ENCODE results near the gene WDR62.
A peak's percentile ranks its signal among the peaks of the same experiment; 100 is the strongest.
"Not testable (repeated sequence)": the region's sequence is repeated elsewhere in the genome, so short reads cannot be mapped to it uniquely, and the experiment has no call there.

Gene WDR62

GRCh38 chr19:36026091-36026876 lies 28.4 kb upstream of the WDR62 start:
- H3K9me3 Mint-ChIP-seq, result no peaks in the 10 kb centered on the region
- no peak for DNase-seq
- no peak overlapping the region for H3K4me3 Mint-ChIP-seq
- no peak overlapping the region for H3K27ac Mint-ChIP-seq
- no peaks in the 10 kb centered on the region for H3K4me1 Mint-ChIP-seq
- peaks cover 33 to 41% of the 10 kb centered on the region in 2 donors for H3K36me3 Mint-ChIP-seq
- ATAC-seq (replicated peaks), result no peak
- no peaks in the 10 kb centered on the region for H3K27me3 Mint-ChIP-seq

GRCh38 chr19:36027696-36028095 lies 27.0 kb upstream of the WDR62 start:
- Mint-ChIP-seq H3K4me3 (no peak overlapping the region), H3K36me3 (peaks cover 35 to 42% of the 10 kb centered on the region in 2 donors), H3K27ac (no peak overlapping the region), H3K9me3 (no peaks in the 10 kb centered on the region), H3K27me3 (peaks cover 0 to 9% of the 10 kb centered on the region in 2 donors), H3K4me1 (peaks cover 2 to 6% of the 10 kb centered on the region in 2 donors)
- DNase-seq (no peak), ATAC-seq (replicated peaks) (no peak)

GRCh38 chr19:36028313-36029041 lies 26.2 kb upstream of the WDR62 start:
- Mint-ChIP-seq H3K4me3 (no peak overlapping the region), H3K36me3 (peaks cover 30 to 37% of the 10 kb centered on the region in 2 donors), H3K4me1 (peaks cover 2 to 10% of the 10 kb centered on the region in 2 donors), H3K27ac (no peak overlapping the region), H3K27me3 (peaks cover 1 to 11% of the 10 kb centered on the region in 2 donors), H3K9me3 (no peaks in the 10 kb centered on the region)
- DNase-seq, result no peak
- no peak for ATAC-seq (replicated peaks)

GRCh38 chr19:36030264-36031148 lies 24.2 kb upstream of the WDR62 start:
- no peaks in the 10 kb centered on the region for H3K9me3 Mint-ChIP-seq
- no peak overlapping the region for H3K27ac Mint-ChIP-seq
- peaks cover 4 to 13% of the 10 kb centered on the region in 2 donors for H3K4me1 Mint-ChIP-seq
- DNase-seq (no peak), ATAC-seq (replicated peaks) (peak in 1 of 2 donors; percentile 33)
- peaks cover 8 to 11% of the 10 kb centered on the region in 2 donors for H3K27me3 Mint-ChIP-seq
- peaks cover 38 to 41% of the 10 kb centered on the region in 2 donors for H3K36me3 Mint-ChIP-seq
- no peak overlapping the region for H3K4me3 Mint-ChIP-seq

GRCh38 chr19:36031308-36031707 lies 23.4 kb upstream of the WDR62 start:
- peaks cover 8 to 11% of the 10 kb centered on the region in 2 donors for H3K27me3 Mint-ChIP-seq
- DNase-seq, result no peak
- H3K4me1 Mint-ChIP-seq, result peaks cover 4 to 14% of the 10 kb centered on the region in 2 donors
- no peak overlapping the region for H3K4me3 Mint-ChIP-seq
- no peak overlapping the region for H3K27ac Mint-ChIP-seq
- no peaks in the 10 kb centered on the region for H3K9me3 Mint-ChIP-seq
- no peak for ATAC-seq (replicated peaks)
- peaks cover 40 to 41% of the 10 kb centered on the region in 2 donors for H3K36me3 Mint-ChIP-seq

GRCh38 chr19:36032251-36033104 lies 22.2 kb upstream of the WDR62 start, which contains the start of gene CLIP3:
Gene CLIP3, minus strand, starts transcription at chr19:36032873. Its CDS starts 516 bp downstream, at chr19:36032357.
- Mint-ChIP-seq H3K4me3 (peak within 1 kb of the TSS; percentile 45 to 62), H3K27me3 (peaks cover 8 to 11% of the 10 kb centered on the region in 2 donors), H3K36me3 (peaks cover 45 to 47% of the 10 kb centered on the region in 2 donors), H3K4me1 (peaks cover 7 to 14% of the 10 kb centered on the region in 2 donors), H3K27ac (peak within 1 kb of the TSS; percentile 70), H3K9me3 (no peaks in the 10 kb centered on the region)
- DNase-seq (no peak), ATAC-seq (replicated peaks) (peak; percentile 39 to 44)

- H3K9me3 Mint-ChIP-seq, result no peaks in the 10 kb centered on the region
- H3K4me3 Mint-ChIP-seq, result no peak overlapping the region
- H3K27me3 Mint-ChIP-seq, result no peaks in the 10 kb centered on the region
- peaks cover 17 to 24% of the 10 kb centered on the region in 2 donors for H3K36me3 Mint-ChIP-seq
- no peak for DNase-seq
- H3K27ac Mint-ChIP-seq, result no peak overlapping the region
- no peak for ATAC-seq (replicated peaks)
- H3K4me1 Mint-ChIP-seq, result peaks cover under 1 to 3% of the 10 kb centered on the region in 2 donors
Observed at GRCh38 chr19:36040495-36040894, 14.2 kb upstream of the WDR62 start.

- not testable (repeated sequence) for H3K4me1 Mint-ChIP-seq; H3K9me3 Mint-ChIP-seq; DNase-seq; H3K27ac Mint-ChIP-seq; ATAC-seq (replicated peaks); H3K27me3 Mint-ChIP-seq; H3K4me3 Mint-ChIP-seq
- peaks cover 15 to 23% of the 10 kb centered on the region in 2 donors for H3K36me3 Mint-ChIP-seq
Observed at GRCh38 chr19:36041092-36041491, 13.6 kb upstream of the WDR62 start.

- Mint-ChIP-seq H3K4me3 (no peak overlapping the region), H3K27ac (no peak overlapping the region), H3K36me3 (peaks cover 19 to 26% of the 10 kb centered on the region in 2 donors), H3K27me3 (no peaks in the 10 kb centered on the region), H3K4me1 (peaks cover 0 to 3% of the 10 kb centered on the region in 2 donors), H3K9me3 (peaks cover 0 to 1% of the 10 kb centered on the region in 2 donors)
- DNase-seq, result no peak
- no peak for ATAC-seq (replicated peaks)
Observed at GRCh38 chr19:36041831-36042230, 12.9 kb upstream of the WDR62 start.

- H3K9me3 Mint-ChIP-seq, result peaks cover 0 to 1% of the 10 kb centered on the region in 2 donors
- H3K36me3 Mint-ChIP-seq, result peaks cover 15 to 22% of the 10 kb centered on the region in 2 donors
- no peak overlapping the region for H3K27ac Mint-ChIP-seq
- DNase-seq, result no peak
- no peaks in the 10 kb centered on the region for H3K27me3 Mint-ChIP-seq
- no peak for ATAC-seq (replicated peaks)
- no peak overlapping the region for H3K4me3 Mint-ChIP-seq
- no peaks in the 10 kb centered on the region for H3K4me1 Mint-ChIP-seq
Observed at GRCh38 chr19:36043952-36044351, 10.7 kb upstream of the WDR62 start.

GRCh38 chr19:36046443-36047050 lies 8.2 kb upstream of the WDR62 start:
- peaks cover 11 to 13% of the 10 kb centered on the region in 2 donors for H3K36me3 Mint-ChIP-seq
- DNase-seq, result no peak
- peaks cover 0 to 1% of the 10 kb centered on the region in 2 donors for H3K4me1 Mint-ChIP-seq
- H3K9me3 Mint-ChIP-seq, result peaks cover 0 to 1% of the 10 kb centered on the region in 2 donors
- H3K27me3 Mint-ChIP-seq, result no peaks in the 10 kb centered on the region
- no peak overlapping the region for H3K4me3 Mint-ChIP-seq
- no peak overlapping the region for H3K27ac Mint-ChIP-seq
- no peak for ATAC-seq (replicated peaks)

GRCh38 chr19:36047835-36048234 lies 6.9 kb upstream of the WDR62 start:
- ATAC-seq (replicated peaks), result no peak
- Mint-ChIP-seq H3K27me3 (no peaks in the 10 kb centered on the region), H3K36me3 (peaks cover 11 to 12% of the 10 kb centered on the region in 2 donors), H3K9me3 (peaks cover 0 to 1% of the 10 kb centered on the region in 2 donors), H3K27ac (no peak overlapping the region), H3K4me3 (no peak overlapping the region), H3K4me1 (peaks cover 0 to 1% of the 10 kb centered on the region in 2 donors)
- no peak for DNase-seq

All from stimulated activated naive B cell treated with anti-CD40 and anti-IgM and Interleukin-4, amounts not matched to agents 10 μg/mL and 1 μg/mL and 100 μg/mL, for 72 hours (primary cell).